Embryonic facial prominence (tissue), 1 donor: ENCODE data around the gene CD101.
A peak's percentile ranks its signal among the peaks of the same experiment; 100 is the strongest.

Experiments
- DNase-seq: peaks from one replicate; pipeline ENCODE4 v3.0.0-alpha.2; 2016; ENCODE audit errors: extremely low spot score

Gene CD101

GRCh38 chr1:117015724-117016123 lies 14.2 kb downstream of the CD101 start:
- DNase-seq, result no peak

- DNase-seq, result no peak
Measured at GRCh38 chr1:117017062-117017461, 15.5 kb downstream of the CD101 start.

GRCh38 chr1:117017648-117018047 lies 16.1 kb downstream of the CD101 start:
- no peak for DNase-seq

- no peak for DNase-seq
Measured at GRCh38 chr1:117020526-117021156, 19.1 kb downstream of the CD101 start.

GRCh38 chr1:117022114-117022513 lies 20.6 kb downstream of the CD101 start:
- DNase-seq, result no peak

GRCh38 chr1:117025568-117025967 lies 24.0 kb downstream of the CD101 start:
- DNase-seq, result no peak

- DNase-seq, result no peak
Measured at GRCh38 chr1:117026361-117026760, 24.8 kb downstream of the CD101 start.

- no peak for DNase-seq
Measured at GRCh38 chr1:117029685-117030084, 28.1 kb downstream of the CD101 start.

- DNase-seq, result no peak
Measured at GRCh38 chr1:117030271-117030877, 28.8 kb downstream of the CD101 start.

- DNase-seq, result no peak
Measured at GRCh38 chr1:117032266-117032665, 30.7 kb downstream of the CD101 start.

GRCh38 chr1:117032681-117033539 lies 31.4 kb downstream of the CD101 start:
- no peak for DNase-seq

- DNase-seq, result no peak
Measured at GRCh38 chr1:117033772-117034171, 32.2 kb downstream of the CD101 start.

- no peak for DNase-seq
Measured at GRCh38 chr1:117034791-117035290, 33.3 kb downstream of the CD101 start.

- DNase-seq, result no peak
Measured at GRCh38 chr1:117036018-117036461, 34.5 kb downstream of the CD101 start.

- peak; percentile 56 for DNase-seq
Measured at GRCh38 chr1:117037802-117038201, 36.2 kb downstream of the CD101 start.

GRCh38 chr1:117038236-117038635 lies 36.7 kb downstream of the CD101 start:
- DNase-seq, result no peak

GRCh38 chr1:117044217-117044616 lies 42.7 kb downstream of the CD101 start:
- DNase-seq, result no peak

- DNase-seq, result no peak
Measured at GRCh38 chr1:117045644-117046043, 44.1 kb downstream of the CD101 start.

GRCh38 chr1:117046781-117047180 lies 45.2 kb downstream of the CD101 start:
- DNase-seq, result no peak

- DNase-seq, result no peak
Measured at GRCh38 chr1:117047271-117047670, 45.7 kb downstream of the CD101 start.

- DNase-seq, result no peak
Measured at GRCh38 chr1:117049857-117050256, 48.3 kb downstream of the CD101 start.

GRCh38 chr1:117051224-117052064 lies 49.9 kb downstream of the CD101 start:
- DNase-seq, result no peak
